HL-60 (cell line): ENCODE measurements around the gene SKI.

Experiments used
- POLR2AphosphoS5 ChIP-seq: IDR thresholded peaks from 2 replicates; pipeline ENCODE4 v1.6.1; 2012; ENCODE audit warnings: low read depth
- SPI1 ChIP-seq: IDR thresholded peaks from 2 replicates; pipeline ENCODE4 v1.6.1; 2012; ENCODE audit warnings: low read depth, mild to moderate bottlenecking, borderline replicate concordance
- TF ChIP-seq, protein P1 (sequence below): IDR thresholded peaks from one replicate; pipeline ENCODE4 v1.5.1; 2011; ENCODE audit warnings: low read length, control low read depth, inconsistent platforms; ENCODE audit not compliant: insufficient read depth
- TF ChIP-seq, protein P2 (sequence below): IDR thresholded peaks from 2 replicates; pipeline ENCODE4 v1.6.1; 2012; ENCODE audit warnings: low read depth; ENCODE audit not compliant: insufficient replicate concordance

DNA sequence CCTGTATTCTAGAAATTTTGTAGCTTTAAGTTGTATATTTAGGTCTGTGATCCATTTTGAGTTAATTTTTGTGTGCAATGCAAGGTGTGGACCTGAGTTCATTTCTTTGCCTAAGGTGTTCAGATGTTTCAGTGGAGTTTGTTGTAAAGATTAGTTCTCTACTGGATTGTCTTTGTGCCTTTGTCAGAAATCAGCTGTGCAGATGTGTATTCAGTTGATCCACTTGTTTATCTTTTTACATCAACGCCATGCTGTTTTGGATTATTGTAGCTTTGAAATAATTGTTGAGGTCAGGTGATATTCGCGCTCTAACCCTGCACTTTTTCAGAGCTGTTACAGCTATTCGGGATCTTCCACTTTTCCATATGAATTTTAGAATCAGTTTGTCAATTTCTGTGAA, 32.8 kb downstream of the SKI start:
- TF ChIP-seq, protein P1, sequence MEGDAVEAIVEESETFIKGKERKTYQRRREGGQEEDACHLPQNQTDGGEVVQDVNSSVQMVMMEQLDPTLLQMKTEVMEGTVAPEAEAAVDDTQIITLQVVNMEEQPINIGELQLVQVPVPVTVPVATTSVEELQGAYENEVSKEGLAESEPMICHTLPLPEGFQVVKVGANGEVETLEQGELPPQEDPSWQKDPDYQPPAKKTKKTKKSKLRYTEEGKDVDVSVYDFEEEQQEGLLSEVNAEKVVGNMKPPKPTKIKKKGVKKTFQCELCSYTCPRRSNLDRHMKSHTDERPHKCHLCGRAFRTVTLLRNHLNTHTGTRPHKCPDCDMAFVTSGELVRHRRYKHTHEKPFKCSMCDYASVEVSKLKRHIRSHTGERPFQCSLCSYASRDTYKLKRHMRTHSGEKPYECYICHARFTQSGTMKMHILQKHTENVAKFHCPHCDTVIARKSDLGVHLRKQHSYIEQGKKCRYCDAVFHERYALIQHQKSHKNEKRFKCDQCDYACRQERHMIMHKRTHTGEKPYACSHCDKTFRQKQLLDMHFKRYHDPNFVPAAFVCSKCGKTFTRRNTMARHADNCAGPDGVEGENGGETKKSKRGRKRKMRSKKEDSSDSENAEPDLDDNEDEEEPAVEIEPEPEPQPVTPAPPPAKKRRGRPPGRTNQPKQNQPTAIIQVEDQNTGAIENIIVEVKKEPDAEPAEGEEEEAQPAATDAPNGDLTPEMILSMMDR: no peak
- TF ChIP-seq SPI1 (no peak), POLR2AphosphoS5 (no peak)
- TF ChIP-seq, protein P2, sequence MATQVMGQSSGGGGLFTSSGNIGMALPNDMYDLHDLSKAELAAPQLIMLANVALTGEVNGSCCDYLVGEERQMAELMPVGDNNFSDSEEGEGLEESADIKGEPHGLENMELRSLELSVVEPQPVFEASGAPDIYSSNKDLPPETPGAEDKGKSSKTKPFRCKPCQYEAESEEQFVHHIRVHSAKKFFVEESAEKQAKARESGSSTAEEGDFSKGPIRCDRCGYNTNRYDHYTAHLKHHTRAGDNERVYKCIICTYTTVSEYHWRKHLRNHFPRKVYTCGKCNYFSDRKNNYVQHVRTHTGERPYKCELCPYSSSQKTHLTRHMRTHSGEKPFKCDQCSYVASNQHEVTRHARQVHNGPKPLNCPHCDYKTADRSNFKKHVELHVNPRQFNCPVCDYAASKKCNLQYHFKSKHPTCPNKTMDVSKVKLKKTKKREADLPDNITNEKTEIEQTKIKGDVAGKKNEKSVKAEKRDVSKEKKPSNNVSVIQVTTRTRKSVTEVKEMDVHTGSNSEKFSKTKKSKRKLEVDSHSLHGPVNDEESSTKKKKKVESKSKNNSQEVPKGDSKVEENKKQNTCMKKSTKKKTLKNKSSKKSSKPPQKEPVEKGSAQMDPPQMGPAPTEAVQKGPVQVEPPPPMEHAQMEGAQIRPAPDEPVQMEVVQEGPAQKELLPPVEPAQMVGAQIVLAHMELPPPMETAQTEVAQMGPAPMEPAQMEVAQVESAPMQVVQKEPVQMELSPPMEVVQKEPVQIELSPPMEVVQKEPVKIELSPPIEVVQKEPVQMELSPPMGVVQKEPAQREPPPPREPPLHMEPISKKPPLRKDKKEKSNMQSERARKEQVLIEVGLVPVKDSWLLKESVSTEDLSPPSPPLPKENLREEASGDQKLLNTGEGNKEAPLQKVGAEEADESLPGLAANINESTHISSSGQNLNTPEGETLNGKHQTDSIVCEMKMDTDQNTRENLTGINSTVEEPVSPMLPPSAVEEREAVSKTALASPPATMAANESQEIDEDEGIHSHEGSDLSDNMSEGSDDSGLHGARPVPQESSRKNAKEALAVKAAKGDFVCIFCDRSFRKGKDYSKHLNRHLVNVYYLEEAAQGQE: no peak
